Vagina (tissue), 2 donors: ENCODE data around the gene LY6G5C. TPM values are rescaled to one million over a fixed set of nuclear protein-coding genes. Genes with fewer than 3 reads are reported as not detected.

ENCODE experiments used
- DNase-seq, 2 donors: peaks; one replicate each; pipeline ENCODE4 v3.0.0-alpha.2; 2017; ENCODE audit errors: extremely low spot score in 2 of 2
- H3K27ac ChIP-seq: fragments of 200-600 bp; sonication (generic); one replicate; pipeline ENCODE4 v1.5.1; 2019
- H3K27me3 ChIP-seq: fragments of 200-600 bp; sonication (generic); one replicate; pipeline ENCODE4 v1.5.1; 2019
- H3K36me3 ChIP-seq, 2 donors: fragments of 200-600 bp; sonication (generic); one replicate each; pipeline ENCODE4 v1.5.1; 2017 to 2019
- H3K4me1 ChIP-seq: fragments of 200-600 bp; sonication (generic); one replicate; pipeline ENCODE4 v1.5.1; 2019
- H3K4me3 ChIP-seq, 2 donors: fragments of 200-600 bp; sonication (generic); 1 replicate in 1 of 2; 2 replicates in 1 of 2; pipeline ENCODE4 v1.5.1; 2016 to 2019
- H3K9me3 ChIP-seq: fragments of 200-600 bp; sonication (generic); one replicate; pipeline ENCODE4 v1.5.1; 2019
- POLR2A ChIP-seq, 2 donors: fragments of 450-650 bp; IDR thresholded peaks; one replicate each; pipeline ENCODE4 v1.6.1; 2017; ENCODE audit warnings: antibody characterized with exemption in 2 of 2, mild to moderate bottlenecking in 2 of 2, moderate library complexity in 2 of 2
- POLR2AphosphoS5 ChIP-seq, 2 donors: sonication (generic); formaldehyde crosslinking; IDR thresholded peaks; one replicate each; pipeline ENCODE4 v1.9.0; 2017; ENCODE audit warnings: antibody characterized with exemption in 2 of 2, mild to moderate bottlenecking in 2 of 2, low read depth in 1 of 2; ENCODE audit not compliant: insufficient read depth in 1 of 2
- intact Hi-C: fragments of 100-400 bp; cut with DNase I; formaldehyde crosslinking; loops from one replicate; pipeline ENCODE4 v1.15.1; 2023
- total RNA-seq: library from RNA; depleted of rRNA; stranded (reverse); fragments of >200 nt; gene quantifications from one replicate; pipeline ENCODE4 v1.2.3, GENCODE V29; 2016
- TF ChIP-seq, protein P1 (sequence below), 3 experiments: fragments of 450-650 bp in 2 of 3; fragments of 200-600 bp in 1 of 3; sonication (generic) in 1 of 3; IDR thresholded peaks; one replicate each; pipeline ENCODE4 v1.5.1; 2017 to 2019; ENCODE audit warnings: antibody characterized with exemption in 3 of 3, mild to moderate bottlenecking in 2 of 3, moderate library complexity in 2 of 3

Gene LY6G5C
- total RNA-seq, 1 donor from 2014 or later: 1.7 TPM

- H3K27me3 ChIP-seq: no peaks in the 10 kb centered on the region
- peaks cover 0 to 75% of the 10 kb centered on the region in 2 donors for H3K36me3 ChIP-seq
- intact Hi-C loops: loop anchor here (10.0 kb wide), 1 partner anchor 45 kb away; the partner anchor contains the start of gene CLIC1
- DNase-seq: no peak
- H3K4me3 ChIP-seq: no peak overlapping the region
- no peaks in the 10 kb centered on the region for H3K4me1 ChIP-seq
- no peak overlapping the region for H3K27ac ChIP-seq
- TF ChIP-seq, protein P1, sequence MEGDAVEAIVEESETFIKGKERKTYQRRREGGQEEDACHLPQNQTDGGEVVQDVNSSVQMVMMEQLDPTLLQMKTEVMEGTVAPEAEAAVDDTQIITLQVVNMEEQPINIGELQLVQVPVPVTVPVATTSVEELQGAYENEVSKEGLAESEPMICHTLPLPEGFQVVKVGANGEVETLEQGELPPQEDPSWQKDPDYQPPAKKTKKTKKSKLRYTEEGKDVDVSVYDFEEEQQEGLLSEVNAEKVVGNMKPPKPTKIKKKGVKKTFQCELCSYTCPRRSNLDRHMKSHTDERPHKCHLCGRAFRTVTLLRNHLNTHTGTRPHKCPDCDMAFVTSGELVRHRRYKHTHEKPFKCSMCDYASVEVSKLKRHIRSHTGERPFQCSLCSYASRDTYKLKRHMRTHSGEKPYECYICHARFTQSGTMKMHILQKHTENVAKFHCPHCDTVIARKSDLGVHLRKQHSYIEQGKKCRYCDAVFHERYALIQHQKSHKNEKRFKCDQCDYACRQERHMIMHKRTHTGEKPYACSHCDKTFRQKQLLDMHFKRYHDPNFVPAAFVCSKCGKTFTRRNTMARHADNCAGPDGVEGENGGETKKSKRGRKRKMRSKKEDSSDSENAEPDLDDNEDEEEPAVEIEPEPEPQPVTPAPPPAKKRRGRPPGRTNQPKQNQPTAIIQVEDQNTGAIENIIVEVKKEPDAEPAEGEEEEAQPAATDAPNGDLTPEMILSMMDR (IDR thresholded peaks at IDR 0.05): no peak
- TF ChIP-seq POLR2AphosphoS5 (IDR thresholded peaks at IDR 0.05; ENCODE audit: insufficient read depth in 1 of 2, low read depth in 1 of 2) (no peak), POLR2A (IDR thresholded peaks at IDR 0.05) (no peak)
- H3K9me3 ChIP-seq: no peaks in the 10 kb centered on the region
Observed at GRCh38 chr6:31689249-31690110, 8.6 kb upstream of the LY6G5C start.

- TF ChIP-seq, protein P1 (IDR thresholded peaks at IDR 0.05): no peak
- TF ChIP-seq POLR2AphosphoS5 (IDR thresholded peaks at IDR 0.05; ENCODE audit: insufficient read depth in 1 of 2, low read depth in 1 of 2): no peak
- TF ChIP-seq POLR2A (IDR thresholded peaks at IDR 0.05): no peak
- Histone ChIP-seq H3K4me1 (peaks cover 5% of the 10 kb centered on the region), H3K9me3 (no peaks in the 10 kb centered on the region), H3K36me3 (peaks cover 0 to 64% of the 10 kb centered on the region in 2 donors), H3K27ac (no peak overlapping the region), H3K27me3 (no peaks in the 10 kb centered on the region), H3K4me3 (no peak overlapping the region)
- intact Hi-C loops: loop anchor here (10.0 kb wide), 1 partner anchor 47 kb away; the partner anchor contains the start of gene CLIC1
- no peak for DNase-seq
Observed at GRCh38 chr6:31687860-31688693, 7.2 kb upstream of the LY6G5C start.

- peaks cover 0 to 56% of the 10 kb centered on the region in 2 donors for H3K36me3 ChIP-seq
- TF ChIP-seq POLR2A (IDR thresholded peaks at IDR 0.05): no peak
- TF ChIP-seq, protein P1 (IDR thresholded peaks at IDR 0.05): no peak
- no peak for TF ChIP-seq POLR2AphosphoS5 (IDR thresholded peaks at IDR 0.05; ENCODE audit: insufficient read depth in 1 of 2, low read depth in 1 of 2)
- DNase-seq: no peak
- H3K9me3 ChIP-seq: no peaks in the 10 kb centered on the region
- no peak overlapping the region for H3K27ac ChIP-seq
- no peaks in the 10 kb centered on the region for H3K27me3 ChIP-seq
- H3K4me1 ChIP-seq: peaks cover 9% of the 10 kb centered on the region
- intact Hi-C loops: loop anchor here (10.0 kb wide), 1 partner anchor 47 kb away; the partner anchor contains the start of gene CLIC1
- H3K4me3 ChIP-seq: no peak overlapping the region
Observed at GRCh38 chr6:31687321-31687720, 6.5 kb upstream of the LY6G5C start.

GRCh38 chr6:31686483-31686882, 5.6 kb upstream of the LY6G5C start:
- no peak for DNase-seq
- intact Hi-C loops: loop anchor here (10.0 kb wide), 1 partner anchor 48 kb away; the partner anchor contains the start of gene CLIC1
- Histone ChIP-seq H3K9me3 (no peaks in the 10 kb centered on the region), H3K27ac (no peak overlapping the region), H3K36me3 (peaks cover 0 to 48% of the 10 kb centered on the region in 2 donors), H3K4me3 (no peak overlapping the region), H3K27me3 (no peaks in the 10 kb centered on the region), H3K4me1 (peaks cover 14% of the 10 kb centered on the region)
- no peak for TF ChIP-seq POLR2AphosphoS5 (IDR thresholded peaks at IDR 0.05; ENCODE audit: insufficient read depth in 1 of 2, low read depth in 1 of 2)

- Histone ChIP-seq H3K4me3 (no peak overlapping the region), H3K9me3 (no peaks in the 10 kb centered on the region), H3K4me1 (peaks cover 25% of the 10 kb centered on the region), H3K27me3 (no peaks in the 10 kb centered on the region), H3K36me3 (peaks cover 0 to 21% of the 10 kb centered on the region in 2 donors), H3K27ac (no peak overlapping the region)
- intact Hi-C loops: loop anchor here (5.0 to 10.0 kb wide), 2 partner anchors 51 to 149 kb away; partner anchors contain the start of gene CLIC1
- TF ChIP-seq POLR2AphosphoS5 (IDR thresholded peaks at IDR 0.05; ENCODE audit: insufficient read depth in 1 of 2, low read depth in 1 of 2) (no peak), POLR2A (IDR thresholded peaks at IDR 0.05) (no peak)
- TF ChIP-seq, protein P1 (IDR thresholded peaks at IDR 0.05): no peak
- no peak for DNase-seq
Observed at GRCh38 chr6:31683591-31683990, 2.7 kb upstream of the LY6G5C start.
